Type B pancreatic cell (in vitro differentiated cells): ENCODE results near the gene LAMP5. TPM values are rescaled to one million over a fixed set of nuclear protein-coding genes. Genes with fewer than 3 reads are reported as not detected.

Source experiments
- DNase-seq: peaks from one replicate; pipeline ENCODE4 v3.0.0; 2021; ENCODE audit warnings: mixed read lengths; ENCODE audit not compliant: unreplicated experiment; ENCODE audit errors: extremely low spot score
- H3K27ac Mint-ChIP-seq: 2 replicates; pipeline ENCODE4 v1.8.0; 2021; ENCODE audit warnings: mild to moderate bottlenecking, mixed read lengths
- H3K27me3 Mint-ChIP-seq: 2 replicates; pipeline ENCODE4 v1.8.0; 2021; ENCODE audit warnings: mixed read lengths
- H3K36me3 Mint-ChIP-seq: 2 replicates; pipeline ENCODE4 v1.8.0; 2021; ENCODE audit warnings: mixed read lengths
- H3K4me1 Mint-ChIP-seq: one replicate; pipeline ENCODE4 v1.8.0; 2021; ENCODE audit warnings: mixed read lengths; ENCODE audit not compliant: unreplicated experiment
- H3K4me3 Mint-ChIP-seq: 2 replicates; pipeline ENCODE4 v1.8.0; 2021; ENCODE audit warnings: mild to moderate bottlenecking, mixed read lengths
- H3K9me3 Mint-ChIP-seq: 2 replicates; pipeline ENCODE4 v1.8.0; 2021; ENCODE audit warnings: mixed read lengths
- total RNA-seq: library from RNA; stranded (reverse); gene quantifications from 2 replicates; pipeline ENCODE4 v1.2.1, GENCODE V29; 2021; ENCODE audit warnings: low replicate concordance
- TF ChIP-seq, protein P1 (sequence below): fragments of 200-600 bp; sonication (generic); conservative IDR thresholded peaks from 2 replicates; pipeline ENCODE4 v1.5.0; 2021; ENCODE audit warnings: antibody characterized with exemption, mild to moderate bottlenecking

The LAMP5 gene
- total RNA-seq, 1 donor from 2014 or later, result 7.6 TPM

DNA sequence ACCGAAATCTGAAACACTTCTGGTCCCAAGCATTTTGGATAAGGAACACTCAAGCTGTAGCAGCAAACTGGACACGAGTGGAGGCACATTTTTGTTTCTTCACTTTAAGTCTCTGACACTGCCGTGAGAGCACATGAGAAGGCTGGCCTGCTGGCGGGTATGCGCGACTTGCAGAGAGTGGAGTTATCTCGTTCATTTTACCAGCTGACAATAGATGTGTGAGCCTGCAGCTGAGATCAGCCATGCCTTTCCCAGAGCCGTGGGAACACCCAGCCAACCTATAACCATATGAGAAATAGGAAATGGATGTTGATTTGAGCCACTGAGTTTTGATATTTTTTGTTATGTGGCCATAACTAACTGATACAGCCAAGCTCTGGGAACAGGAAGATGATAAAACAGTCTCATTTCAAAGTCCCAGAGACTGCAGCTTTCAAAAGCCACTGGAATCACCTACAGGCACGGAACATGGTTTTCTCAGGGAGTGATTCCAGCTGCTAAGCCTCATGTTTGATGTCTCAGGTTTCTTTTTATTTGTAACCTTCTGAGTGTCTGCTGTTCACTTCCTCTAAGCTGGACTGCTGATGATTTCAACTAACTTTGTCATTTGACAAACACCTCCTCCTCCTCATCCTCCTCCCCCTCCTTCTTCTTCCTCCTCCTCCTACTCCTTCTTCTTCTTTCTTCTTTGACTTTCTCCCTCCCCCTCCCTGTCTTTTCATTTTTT lies 28.6 kb upstream of the LAMP5 start:
- TF ChIP-seq, protein P1, sequence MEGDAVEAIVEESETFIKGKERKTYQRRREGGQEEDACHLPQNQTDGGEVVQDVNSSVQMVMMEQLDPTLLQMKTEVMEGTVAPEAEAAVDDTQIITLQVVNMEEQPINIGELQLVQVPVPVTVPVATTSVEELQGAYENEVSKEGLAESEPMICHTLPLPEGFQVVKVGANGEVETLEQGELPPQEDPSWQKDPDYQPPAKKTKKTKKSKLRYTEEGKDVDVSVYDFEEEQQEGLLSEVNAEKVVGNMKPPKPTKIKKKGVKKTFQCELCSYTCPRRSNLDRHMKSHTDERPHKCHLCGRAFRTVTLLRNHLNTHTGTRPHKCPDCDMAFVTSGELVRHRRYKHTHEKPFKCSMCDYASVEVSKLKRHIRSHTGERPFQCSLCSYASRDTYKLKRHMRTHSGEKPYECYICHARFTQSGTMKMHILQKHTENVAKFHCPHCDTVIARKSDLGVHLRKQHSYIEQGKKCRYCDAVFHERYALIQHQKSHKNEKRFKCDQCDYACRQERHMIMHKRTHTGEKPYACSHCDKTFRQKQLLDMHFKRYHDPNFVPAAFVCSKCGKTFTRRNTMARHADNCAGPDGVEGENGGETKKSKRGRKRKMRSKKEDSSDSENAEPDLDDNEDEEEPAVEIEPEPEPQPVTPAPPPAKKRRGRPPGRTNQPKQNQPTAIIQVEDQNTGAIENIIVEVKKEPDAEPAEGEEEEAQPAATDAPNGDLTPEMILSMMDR, result no peak
- DNase-seq, result no peak
- H3K36me3 Mint-ChIP-seq, result no peaks in the 10 kb centered on the region
- peaks cover 3% of the 10 kb centered on the region for H3K27me3 Mint-ChIP-seq
- H3K4me3 Mint-ChIP-seq, result no peak overlapping the region
- peaks cover 9% of the 10 kb centered on the region for H3K4me1 Mint-ChIP-seq
- H3K9me3 Mint-ChIP-seq, result no peaks in the 10 kb centered on the region
- no peak overlapping the region for H3K27ac Mint-ChIP-seq

DNA sequence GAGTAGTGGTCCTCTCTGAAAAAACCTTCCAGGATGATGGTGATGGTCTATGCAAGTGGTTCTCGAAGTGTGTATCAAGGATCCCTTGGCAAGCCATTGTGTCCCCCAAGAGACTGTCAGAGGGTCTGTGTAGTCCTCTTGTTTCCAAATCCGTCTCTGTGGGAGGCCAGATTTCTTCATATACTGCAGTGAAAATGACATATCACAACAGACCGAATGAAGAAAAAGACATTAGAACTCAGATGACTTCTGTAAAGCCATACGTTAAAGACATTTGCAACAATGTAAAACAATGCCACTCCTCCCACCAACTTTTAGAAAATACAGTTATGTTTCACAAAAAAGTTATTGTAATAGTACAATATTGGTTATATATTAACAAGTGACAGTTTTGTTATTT lies 27.2 kb upstream of the LAMP5 start:
- TF ChIP-seq, protein P1, result no peak
- Mint-ChIP-seq H3K27me3 (peaks cover 3% of the 10 kb centered on the region), H3K4me1 (peaks cover 9% of the 10 kb centered on the region), H3K9me3 (no peaks in the 10 kb centered on the region), H3K27ac (no peak overlapping the region), H3K36me3 (no peaks in the 10 kb centered on the region), H3K4me3 (no peak overlapping the region)
- no peak for DNase-seq

DNA sequence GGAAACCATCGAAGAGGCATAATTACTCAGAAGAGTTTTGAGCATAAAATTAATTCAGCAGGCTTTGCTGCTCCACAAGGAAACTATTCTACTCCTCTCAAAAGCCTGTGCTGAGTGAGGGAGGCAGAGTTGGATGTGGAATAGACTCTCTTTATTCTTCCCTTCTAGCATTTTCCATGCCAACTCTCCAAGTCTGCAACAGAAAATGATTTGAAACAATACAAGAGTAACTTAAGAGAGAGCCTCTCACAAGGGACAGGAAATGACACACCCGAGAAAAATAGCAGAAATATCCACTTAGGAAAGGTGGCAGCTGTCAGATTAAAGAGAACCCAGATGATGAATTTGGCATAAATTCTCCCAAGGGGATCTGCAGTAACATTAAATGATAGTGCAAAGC lies 26.3 kb upstream of the LAMP5 start:
- H3K4me1 Mint-ChIP-seq, result peaks cover 4% of the 10 kb centered on the region
- no peaks in the 10 kb centered on the region for H3K9me3 Mint-ChIP-seq
- TF ChIP-seq, protein P1, result no peak
- peaks cover 3% of the 10 kb centered on the region for H3K27me3 Mint-ChIP-seq
- no peak for DNase-seq
- H3K4me3 Mint-ChIP-seq, result no peak overlapping the region
- no peaks in the 10 kb centered on the region for H3K36me3 Mint-ChIP-seq
- no peak overlapping the region for H3K27ac Mint-ChIP-seq

DNA sequence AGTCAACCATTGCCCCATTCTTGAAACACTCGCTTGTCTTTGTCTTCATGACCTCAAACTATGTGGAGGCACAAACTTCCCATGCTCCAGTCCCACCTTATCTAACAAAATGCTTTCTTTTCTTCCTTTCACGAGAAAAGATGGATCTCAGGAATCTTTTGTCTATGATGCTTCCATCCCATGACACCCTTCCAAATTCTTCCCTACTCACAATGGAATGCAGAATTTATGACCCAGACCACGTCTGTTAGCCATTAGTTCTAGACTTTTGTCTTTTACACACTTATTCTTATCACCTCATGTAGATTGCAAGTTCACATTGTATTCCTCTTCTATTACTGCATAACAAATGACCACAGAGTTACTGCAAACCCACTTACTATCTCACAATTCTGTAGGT lies 24.2 kb upstream of the LAMP5 start:
- Mint-ChIP-seq H3K4me1 (peaks cover 4% of the 10 kb centered on the region), H3K36me3 (no peaks in the 10 kb centered on the region), H3K27ac (no peak overlapping the region), H3K27me3 (peaks cover 7% of the 10 kb centered on the region), H3K4me3 (no peak overlapping the region), H3K9me3 (no peaks in the 10 kb centered on the region)
- no peak for DNase-seq
- TF ChIP-seq, protein P1, result no peak

DNA sequence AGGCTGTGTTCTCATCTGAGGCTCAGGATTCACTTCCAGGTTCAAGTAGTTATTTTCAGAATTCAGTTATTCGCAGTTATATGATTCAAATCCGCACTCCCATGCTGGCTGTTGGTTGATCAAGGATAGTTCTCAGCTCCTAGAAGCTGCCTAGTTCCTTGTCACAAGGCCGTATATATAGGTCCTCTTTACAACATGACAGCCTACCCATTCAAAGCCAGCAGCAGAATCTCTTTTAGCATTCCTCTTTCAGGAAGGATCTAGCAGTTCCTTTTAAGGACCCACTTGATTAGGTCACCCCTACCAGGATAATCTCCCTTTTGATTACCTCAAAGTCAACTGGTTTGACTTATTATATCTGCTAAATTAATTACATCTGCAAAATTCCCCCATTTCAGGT lies 23.8 kb upstream of the LAMP5 start:
- H3K4me1 Mint-ChIP-seq, result peaks cover 4% of the 10 kb centered on the region
- H3K4me3 Mint-ChIP-seq, result no peak overlapping the region
- TF ChIP-seq, protein P1, result no peak
- no peaks in the 10 kb centered on the region for H3K9me3 Mint-ChIP-seq
- DNase-seq, result no peak
- H3K27me3 Mint-ChIP-seq, result peaks cover 7% of the 10 kb centered on the region
- no peaks in the 10 kb centered on the region for H3K36me3 Mint-ChIP-seq
- H3K27ac Mint-ChIP-seq, result no peak overlapping the region
